Measurements from ENCODE around the gene KRTAP5-11. TPM values are rescaled to one million over a fixed set of nuclear protein-coding genes. Genes with fewer than 3 reads are reported as not detected.

KRTAP5-11 gene
- total and polyA plus RNA-seq, 2 of the 4 experiments (the other 2 are of a cell fraction), result not detected

DNA sequence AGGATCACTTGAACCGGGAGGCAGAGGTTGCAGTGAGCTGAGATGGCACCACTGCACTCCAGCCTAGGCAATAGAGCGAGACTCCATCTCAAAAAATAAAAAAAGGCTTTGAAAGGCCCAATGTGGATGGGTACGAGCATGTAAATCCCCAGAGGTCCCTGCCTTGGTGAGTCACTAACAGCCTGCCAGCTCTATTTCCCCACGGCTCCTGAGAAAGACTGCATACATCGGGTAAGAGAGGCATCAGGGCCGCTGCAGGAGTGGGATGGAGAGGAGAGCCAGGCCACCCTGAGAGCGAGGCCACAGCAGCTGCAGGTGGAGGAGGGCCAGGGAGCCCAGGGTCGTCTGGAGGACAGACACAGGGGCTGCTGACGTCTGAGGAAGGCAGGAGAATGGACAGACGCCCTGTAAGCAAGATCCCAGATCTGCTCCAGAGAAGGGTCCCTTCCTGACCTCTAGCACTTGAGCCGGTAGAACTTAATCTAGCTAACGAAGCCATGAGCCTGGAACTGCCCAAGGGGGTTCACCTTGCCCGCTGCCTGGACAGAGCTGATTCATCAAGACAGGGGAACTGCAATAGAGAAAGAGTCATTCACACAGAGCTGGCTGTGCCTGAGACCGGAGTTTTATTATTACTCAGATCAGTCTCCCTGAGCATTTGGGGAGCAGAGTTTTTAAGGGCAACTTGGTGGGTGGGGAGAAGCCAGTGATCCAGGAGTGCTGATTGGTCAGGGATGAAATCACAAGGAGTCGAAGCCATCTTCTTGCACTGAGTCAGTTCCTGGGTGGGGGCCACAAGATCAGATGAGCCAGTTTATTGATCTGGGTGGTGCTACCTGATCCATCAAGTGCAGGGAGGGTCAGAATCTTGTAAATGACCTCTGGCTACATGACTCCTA is 39.5 kb downstream of the KRTAP5-11 start:
- Histone ChIP-seq H2BK20ac (ENCODE audit: low read depth, low read length) (no peak overlapping the region), H2BK15ac (ENCODE audit: low read depth, low read length) (no peak overlapping the region), H2AK5ac (ENCODE audit: low read depth, low read length) (no peak overlapping the region), H3K79me1 (ENCODE audit: low read depth in 1 of 2, low read length in 2 of 2) (no peaks in the 10 kb centered on the region), H3K4me1 (ENCODE audit: control insufficient read depth, insufficient read depth, low read length) (no peaks in the 10 kb centered on the region), H3K4me3 (ENCODE audit: insufficient read depth, low read depth, low read length) (no peak overlapping the region), H3K9me3 (ENCODE audit: control insufficient read depth, insufficient read depth, low read length) (no peaks in the 10 kb centered on the region), H2BK120ac (ENCODE audit: low read depth, low read length) (no peak overlapping the region), H2BK5ac (ENCODE audit: low read depth, low read length, poor library complexity, severe bottlenecking) (no peak overlapping the region), H4K8ac (ENCODE audit: low read depth in 2 of 2, low read length in 2 of 2) (no peak overlapping the region), H2AK9ac (replicated peaks; ENCODE audit: low read depth, low read length, poor library complexity) (no peak overlapping the region), H3K4ac (ENCODE audit: low read depth, low read length) (no peak overlapping the region), H3K18ac (ENCODE audit: low read depth, low read length) (no peak overlapping the region), H4K5ac (ENCODE audit: low read depth, low read length) (no peak overlapping the region), H3K36me3 (ENCODE audit: control insufficient read depth, insufficient read depth, low read length) (no peaks in the 10 kb centered on the region), H3K27me3 (ENCODE audit: control insufficient read depth, insufficient read depth, low read length) (peaks cover 18% of the 10 kb centered on the region), H3K23ac (ENCODE audit: low read depth, low read length) (no peak overlapping the region), H2AFZ (replicated peaks; ENCODE audit: low read length, poor library complexity) (no peak overlapping the region), H3K9ac (ENCODE audit: low read depth, low read length) (no peak overlapping the region), H3K9me1 (ENCODE audit: insufficient read depth, low read length) (no peaks in the 10 kb centered on the region), H4K91ac (ENCODE audit: insufficient read depth, low read depth, low read length) (no peak overlapping the region), H4K20me1 (ENCODE audit: insufficient read depth, low read length) (no peaks in the 10 kb centered on the region), H3K56ac (ENCODE audit: extremely low read depth, insufficient read depth, low read length) (no peak overlapping the region), H3K4me2 (ENCODE audit: low read depth, low read length) (no peak overlapping the region), H3K14ac (replicated peaks; ENCODE audit: low read depth, low read length) (no peak overlapping the region), H3K27ac (ENCODE audit: insufficient read depth, low read length) (no peak overlapping the region)
- DNase-seq, result no peak
- dilution Hi-C loops (cut with HindIII; ENCODE audit: low sequenced_read_pairs, unreplicated experiment) (no loop called here), intact Hi-C loops (cut with micrococcal nuclease) (no loop called here), in situ Hi-C loops (cut with MboI; ENCODE audit: low sequenced_read_pairs) (no loop called here)
- ChIA-PET CTCF (no interaction called here), POLR2A (ENCODE audit: unreplicated experiment) (no interaction called here)
- ATAC-seq (ENCODE audit: low read depth), result no peak
- WGBS, 2 experiments (ENCODE audit: extremely low coverage in 2 of 2, insufficient read length in 1 of 2), result 40% methylated on average over 6 of the region's 15 CpGs; no CpG with 5 or more reads in 1 of the 2 experiments
- BruUV-seq (replicated peaks), result no TSS peak
- TF ChIP-seq CHD1 (IDR thresholded peaks at IDR 0.05; ENCODE audit: low read depth, low read length) (no peak), CEBPB (IDR thresholded peaks at IDR 0.05; ENCODE audit: low read depth, low read length) (no peak), RFX5 (IDR thresholded peaks at IDR 0.05; ENCODE audit: low read depth, low read length) (no peak), MAFK (IDR thresholded peaks at IDR 0.05; ENCODE audit: low read depth, low read length) (no peak), POLR2A (IDR thresholded peaks at IDR 0.05; ENCODE audit: low read depth, low read length) (no peak), BHLHE40 (IDR thresholded peaks at IDR 0.05; ENCODE audit: low read depth, low read length) (no peak), MAZ (IDR thresholded peaks at IDR 0.05; ENCODE audit: borderline replicate concordance, low read depth, low read length) (no peak), FOS (IDR thresholded peaks at IDR 0.05; ENCODE audit: low read depth, low read length) (no peak), MXI1 (IDR thresholded peaks at IDR 0.05; ENCODE audit: borderline replicate concordance, low read depth, low read length) (no peak), SMC3 (IDR thresholded peaks at IDR 0.05; ENCODE audit: low read depth, low read length) (no peak), RCOR1 (IDR thresholded peaks at IDR 0.05; ENCODE audit: insufficient replicate concordance, low read length) (no peak), NFE2L2 (IDR thresholded peaks at IDR 0.05; ENCODE audit: low read depth, low read length) (no peak)
- TF ChIP-seq, protein P1, sequence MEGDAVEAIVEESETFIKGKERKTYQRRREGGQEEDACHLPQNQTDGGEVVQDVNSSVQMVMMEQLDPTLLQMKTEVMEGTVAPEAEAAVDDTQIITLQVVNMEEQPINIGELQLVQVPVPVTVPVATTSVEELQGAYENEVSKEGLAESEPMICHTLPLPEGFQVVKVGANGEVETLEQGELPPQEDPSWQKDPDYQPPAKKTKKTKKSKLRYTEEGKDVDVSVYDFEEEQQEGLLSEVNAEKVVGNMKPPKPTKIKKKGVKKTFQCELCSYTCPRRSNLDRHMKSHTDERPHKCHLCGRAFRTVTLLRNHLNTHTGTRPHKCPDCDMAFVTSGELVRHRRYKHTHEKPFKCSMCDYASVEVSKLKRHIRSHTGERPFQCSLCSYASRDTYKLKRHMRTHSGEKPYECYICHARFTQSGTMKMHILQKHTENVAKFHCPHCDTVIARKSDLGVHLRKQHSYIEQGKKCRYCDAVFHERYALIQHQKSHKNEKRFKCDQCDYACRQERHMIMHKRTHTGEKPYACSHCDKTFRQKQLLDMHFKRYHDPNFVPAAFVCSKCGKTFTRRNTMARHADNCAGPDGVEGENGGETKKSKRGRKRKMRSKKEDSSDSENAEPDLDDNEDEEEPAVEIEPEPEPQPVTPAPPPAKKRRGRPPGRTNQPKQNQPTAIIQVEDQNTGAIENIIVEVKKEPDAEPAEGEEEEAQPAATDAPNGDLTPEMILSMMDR (conservative IDR thresholded peaks at IDR 0.05; ENCODE audit: low read depth, low read length), result no peak
- TF ChIP-seq, protein P2, sequence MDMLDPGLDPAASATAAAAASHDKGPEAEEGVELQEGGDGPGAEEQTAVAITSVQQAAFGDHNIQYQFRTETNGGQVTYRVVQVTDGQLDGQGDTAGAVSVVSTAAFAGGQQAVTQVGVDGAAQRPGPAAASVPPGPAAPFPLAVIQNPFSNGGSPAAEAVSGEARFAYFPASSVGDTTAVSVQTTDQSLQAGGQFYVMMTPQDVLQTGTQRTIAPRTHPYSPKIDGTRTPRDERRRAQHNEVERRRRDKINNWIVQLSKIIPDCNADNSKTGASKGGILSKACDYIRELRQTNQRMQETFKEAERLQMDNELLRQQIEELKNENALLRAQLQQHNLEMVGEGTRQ (IDR thresholded peaks at IDR 0.05; ENCODE audit: low read depth, low read length), result no peak
- TF ChIP-seq, protein P3, sequence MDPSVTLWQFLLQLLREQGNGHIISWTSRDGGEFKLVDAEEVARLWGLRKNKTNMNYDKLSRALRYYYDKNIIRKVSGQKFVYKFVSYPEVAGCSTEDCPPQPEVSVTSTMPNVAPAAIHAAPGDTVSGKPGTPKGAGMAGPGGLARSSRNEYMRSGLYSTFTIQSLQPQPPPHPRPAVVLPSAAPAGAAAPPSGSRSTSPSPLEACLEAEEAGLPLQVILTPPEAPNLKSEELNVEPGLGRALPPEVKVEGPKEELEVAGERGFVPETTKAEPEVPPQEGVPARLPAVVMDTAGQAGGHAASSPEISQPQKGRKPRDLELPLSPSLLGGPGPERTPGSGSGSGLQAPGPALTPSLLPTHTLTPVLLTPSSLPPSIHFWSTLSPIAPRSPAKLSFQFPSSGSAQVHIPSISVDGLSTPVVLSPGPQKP (IDR thresholded peaks at IDR 0.05; ENCODE audit: borderline replicate concordance, low read depth, low read length), result no peak

Measured in IMR-90 (cell line).